GM19025 (cell line): Measurements from ENCODE around the gene AMDHD2.
"Not testable (repeated sequence)": the region's sequence is repeated elsewhere in the genome, so short reads cannot be mapped to it uniquely, and the experiment has no call there.

Source experiments
- ATAC-seq: cut with Tn5 transposase; IDR thresholded peaks from one replicate; pipeline ENCODE4 v1.9.1; 2021; ENCODE audit warnings: mild to moderate bottlenecking, low read depth, moderate library complexity; ENCODE audit not compliant: unreplicated experiment

AMDHD2 gene

DNA sequence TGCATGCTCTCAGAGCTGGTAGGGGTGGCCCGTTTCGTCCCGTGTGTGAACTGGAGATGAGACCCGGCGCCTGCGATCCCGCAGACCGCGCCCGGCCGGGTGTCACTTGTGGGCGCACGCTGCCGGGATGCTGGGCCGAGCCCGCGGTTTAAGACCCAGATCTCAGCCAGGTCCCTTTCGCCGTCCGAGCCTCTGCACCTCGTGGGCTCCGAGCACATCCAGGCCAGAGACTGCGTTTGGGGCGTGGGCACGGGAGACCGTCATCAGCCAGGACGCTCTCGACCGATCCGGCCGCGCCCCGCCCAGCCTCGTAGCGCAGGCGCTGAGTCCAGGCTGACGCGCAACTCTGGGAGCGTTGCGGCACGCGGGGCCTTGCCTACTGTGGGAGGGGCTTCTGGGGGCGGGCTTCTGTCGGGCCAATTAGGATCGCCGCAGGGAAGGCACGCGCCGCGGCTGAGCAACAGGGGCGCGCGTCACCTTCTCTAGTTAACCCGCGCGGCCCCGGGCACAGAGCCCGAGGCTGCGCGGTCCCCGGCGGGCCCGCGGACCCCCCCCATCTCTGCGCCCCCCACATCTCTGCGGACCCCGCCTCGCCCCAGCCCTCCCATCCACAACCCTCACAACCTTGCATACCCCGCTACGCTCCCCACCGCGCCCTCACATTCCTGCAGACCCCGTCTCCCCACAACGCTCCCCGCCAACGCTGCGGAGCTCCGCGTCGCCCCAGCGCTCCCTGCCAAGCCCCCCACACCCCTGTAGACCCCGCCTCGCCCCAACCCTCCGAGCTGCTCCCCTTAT lies 11.7 kb downstream of the AMDHD2 start:
- peak; percentile 89 for ATAC-seq

DNA sequence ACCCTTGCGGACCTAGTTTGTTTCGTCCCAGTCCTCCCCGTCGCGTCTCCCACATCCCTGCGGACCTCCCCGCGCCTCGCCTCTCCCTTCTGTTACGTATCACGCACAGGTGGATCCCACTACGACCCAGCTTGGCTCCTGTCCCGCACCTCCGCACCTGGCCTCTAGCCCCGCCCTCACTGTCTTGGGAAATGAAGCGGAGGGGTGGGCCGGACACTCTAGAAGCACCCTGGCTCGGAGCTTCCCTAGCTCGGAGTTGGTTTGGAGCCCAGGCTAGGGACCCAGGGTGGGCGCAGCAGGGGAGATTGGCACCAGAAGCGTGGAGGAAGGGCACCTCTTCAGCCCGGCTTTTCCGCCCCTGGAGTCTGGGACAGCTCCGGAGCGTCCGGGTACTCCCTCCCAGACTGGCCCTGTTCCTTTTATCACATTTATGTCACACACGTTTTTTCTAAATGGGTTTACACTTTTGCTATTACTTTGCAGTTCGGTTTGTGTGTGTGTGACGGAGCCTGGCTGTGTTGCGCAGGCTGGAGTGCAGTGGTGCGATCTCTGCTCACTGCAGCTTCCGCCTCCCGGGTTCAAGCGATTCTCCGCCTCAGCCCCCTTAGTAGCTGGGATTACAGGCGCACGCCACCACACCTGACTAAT lies 12.4 kb downstream of the AMDHD2 start:
- no peak for ATAC-seq

DNA sequence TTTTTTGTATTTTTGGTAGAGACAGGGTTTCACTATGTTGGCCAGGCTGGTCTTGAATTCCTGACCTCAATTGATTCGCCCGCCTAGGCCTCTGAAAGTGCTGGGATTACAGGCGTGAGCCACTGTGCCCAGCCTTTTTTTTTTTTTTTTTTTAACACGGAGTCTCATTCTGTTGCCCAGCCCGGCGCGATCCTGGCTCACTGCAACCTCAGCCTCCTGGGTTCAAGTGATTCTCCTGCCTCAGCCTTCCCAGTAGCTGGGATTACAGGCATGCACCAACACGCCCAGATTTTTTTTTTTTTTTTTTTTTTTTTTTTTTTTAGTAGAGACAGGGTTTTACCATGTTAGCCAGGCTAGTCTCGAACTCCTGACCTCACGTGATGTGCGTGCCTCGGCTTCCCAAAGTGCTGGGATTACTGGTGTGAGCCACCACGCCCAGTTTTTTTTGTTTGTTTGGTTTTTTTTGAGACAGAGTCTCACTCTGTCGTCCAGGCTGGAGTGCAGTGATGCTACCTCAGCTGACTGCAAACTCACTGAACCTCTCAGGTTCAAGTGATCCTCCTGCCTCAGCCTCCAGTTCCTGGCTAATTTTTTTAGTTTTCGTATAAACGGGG lies 13.1 kb downstream of the AMDHD2 start:
- not testable (repeated sequence) for ATAC-seq

- no peak for ATAC-seq
These were observed 13.7 kb downstream of the AMDHD2 start for GRCh38 chr16:2533912-2534311.

GRCh38 chr16:2534335-2534734 lies 14.2 kb downstream of the AMDHD2 start:
- ATAC-seq: not testable (repeated sequence)

- no peak for ATAC-seq
These were observed 15.4 kb downstream of the AMDHD2 start for GRCh38 chr16:2535625-2536013.

DNA sequence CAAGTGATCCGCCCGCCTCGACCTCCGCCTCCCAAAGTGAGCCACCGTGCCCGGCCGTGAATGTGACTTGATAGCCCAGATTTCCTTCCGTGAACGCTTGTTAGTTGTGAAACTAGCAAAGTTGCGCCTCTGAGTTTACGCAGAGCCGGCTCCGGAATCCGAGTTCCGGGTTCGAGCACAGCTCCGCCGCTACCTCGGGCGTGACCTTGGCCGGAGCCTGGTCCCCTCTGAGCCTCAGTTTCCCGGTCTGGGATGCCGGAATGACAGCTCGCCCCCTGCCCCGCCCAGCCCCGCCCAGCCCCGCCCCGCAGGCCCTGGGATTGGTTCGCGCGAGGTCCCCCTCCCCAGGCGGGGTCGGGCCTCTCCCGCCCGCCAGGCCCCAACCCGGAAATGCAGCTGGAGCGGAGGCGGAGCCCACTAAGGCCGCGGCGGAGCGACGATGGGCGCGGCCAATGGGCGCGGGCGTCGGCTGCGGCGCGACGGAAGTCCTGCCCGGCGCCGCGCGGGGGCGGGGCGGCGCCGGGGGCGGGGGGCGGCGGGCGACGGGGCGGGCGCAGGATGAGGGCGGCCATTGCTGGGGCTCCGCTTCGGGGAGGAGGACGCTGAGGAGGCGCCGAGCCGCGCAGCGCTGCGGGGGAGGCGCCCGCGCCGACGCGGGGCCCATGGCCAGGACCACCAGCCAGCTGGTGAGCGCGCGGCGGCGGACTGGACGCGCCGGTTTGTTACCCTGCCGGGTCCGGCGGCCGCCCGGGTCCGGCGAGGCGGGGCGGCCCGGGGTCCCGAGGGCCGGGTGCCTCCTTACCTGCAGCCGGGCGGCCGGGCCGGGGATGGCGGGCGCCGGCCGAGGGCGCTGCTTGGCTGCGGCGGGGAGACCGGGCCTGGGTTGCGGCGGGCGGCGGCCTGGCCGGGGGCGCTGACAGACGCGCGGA lies 17.5 kb downstream of the AMDHD2 start, which contains the start of gene PDPK1:
PDPK1 (plus strand) TSS at position 571 of the 929 bp plus-strand sequence; CDS start at position 663, 92 bp downstream.
- ATAC-seq: peak; percentile 89

GRCh38 chr16:2539192-2539844 lies 19.1 kb downstream of the AMDHD2 start:
- not testable (repeated sequence) for ATAC-seq

DNA sequence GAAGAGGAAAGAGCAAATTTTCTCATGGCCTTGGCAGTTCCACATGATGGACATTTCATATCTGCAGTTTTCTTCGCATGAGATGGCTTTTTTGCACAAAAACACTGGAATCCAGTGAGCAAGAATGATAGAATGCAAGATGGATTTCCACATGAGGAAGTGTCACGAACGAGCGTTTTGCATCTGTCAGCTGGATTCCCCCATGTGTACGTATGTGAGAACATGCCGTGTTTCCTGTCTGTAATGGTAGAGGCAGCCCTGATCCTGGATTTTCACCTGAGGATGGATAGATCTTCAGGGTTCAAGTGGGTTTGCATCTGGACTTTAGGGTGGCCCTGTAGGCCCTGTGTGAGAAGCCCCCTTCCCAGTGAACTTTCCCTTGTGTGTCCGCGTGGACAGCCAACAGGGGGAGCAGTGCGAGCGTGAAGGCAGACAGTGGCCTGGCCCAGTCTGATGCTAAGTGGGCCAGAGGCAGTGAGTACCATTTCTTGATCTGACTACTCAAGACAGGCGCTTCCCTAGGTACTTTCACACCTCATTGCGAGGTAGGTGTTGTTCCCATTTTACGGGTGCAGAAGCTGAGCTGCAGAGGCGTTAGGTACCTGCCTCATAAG lies 19.8 kb downstream of the AMDHD2 start:
- ATAC-seq: not testable (repeated sequence)

- ATAC-seq: not testable (repeated sequence)
These were observed 20.7 kb downstream of the AMDHD2 start for GRCh38 chr16:2540912-2541311.

DNA sequence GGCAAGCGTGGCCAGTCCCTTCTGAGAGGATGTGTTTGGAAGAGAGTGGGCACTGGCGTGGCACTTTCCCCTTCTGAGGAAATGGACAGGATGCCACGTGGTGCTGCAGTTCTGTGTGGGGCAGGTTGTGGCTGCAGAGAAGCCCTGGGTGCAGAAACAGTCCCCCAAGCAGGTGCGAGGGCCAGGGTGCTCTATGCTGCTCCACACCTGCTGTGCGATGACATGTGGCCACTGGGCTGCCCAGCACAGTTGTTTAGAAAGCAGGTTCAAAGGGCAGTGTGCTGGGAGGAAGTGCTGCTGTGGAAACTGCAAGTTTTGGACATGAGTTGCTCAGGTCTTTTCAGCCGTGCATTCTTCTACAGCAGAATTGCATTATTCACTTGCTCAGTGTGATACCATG lies 21.2 kb downstream of the AMDHD2 start:
- ATAC-seq: not testable (repeated sequence)

GRCh38 chr16:2543771-2544170 lies 23.6 kb downstream of the AMDHD2 start:
- ATAC-seq: not testable (repeated sequence)

DNA sequence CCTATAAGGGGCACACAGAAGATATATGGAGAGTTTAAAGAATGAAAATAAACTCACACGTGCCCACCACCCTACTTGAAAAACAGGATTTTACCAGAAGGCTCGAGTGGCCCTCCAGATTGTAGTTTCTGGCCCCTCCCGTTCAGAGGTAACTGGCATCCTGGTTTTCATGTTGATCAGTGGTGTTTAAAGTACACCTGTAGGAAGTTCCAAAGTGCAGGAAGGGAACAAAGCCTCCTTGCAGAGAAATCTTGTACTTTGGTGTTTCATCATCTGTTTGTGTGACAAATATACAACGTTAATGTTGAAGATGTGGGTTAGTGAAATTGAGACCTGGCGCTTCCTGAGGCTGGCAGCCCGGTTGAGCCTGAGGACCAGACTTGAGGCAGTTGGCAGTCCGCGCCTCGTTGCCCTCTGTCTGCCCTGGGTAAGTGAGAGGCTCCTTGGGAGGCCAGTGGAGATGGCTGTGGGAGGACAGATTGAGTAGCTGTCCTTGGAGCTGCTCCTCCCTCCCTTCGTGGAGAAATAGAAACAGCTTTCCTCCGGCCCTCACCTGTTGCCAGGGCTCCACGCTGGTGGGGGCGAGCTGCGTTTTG lies 30.2 kb downstream of the AMDHD2 start:
- ATAC-seq: not testable (repeated sequence)

DNA sequence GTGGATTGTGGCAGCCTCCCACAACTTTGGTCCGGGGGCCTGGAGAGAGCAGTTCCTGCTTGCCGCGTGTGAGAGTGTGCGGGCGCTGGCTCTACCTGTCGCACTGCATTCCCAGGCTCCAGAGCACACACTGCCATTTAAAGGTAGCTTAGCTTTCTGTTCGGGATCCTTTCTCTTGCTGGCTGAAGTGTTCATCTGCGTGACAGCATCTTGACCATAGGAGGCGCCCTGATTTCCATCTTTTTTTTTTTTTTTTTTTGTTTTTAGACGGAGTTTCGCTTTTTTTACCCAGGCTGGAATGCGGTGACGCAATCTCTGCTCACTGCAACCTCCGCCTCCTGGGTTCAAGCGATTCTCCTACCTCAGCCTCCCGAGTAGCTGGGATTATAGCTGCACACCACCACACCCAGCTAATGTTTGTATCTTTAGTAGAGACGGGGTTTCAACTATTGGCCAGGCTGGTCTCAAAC lies 31.3 kb downstream of the AMDHD2 start:
- not testable (repeated sequence) for ATAC-seq

GRCh38 chr16:2554709-2555425 lies 34.7 kb downstream of the AMDHD2 start:
- ATAC-seq: not testable (repeated sequence)

- not testable (repeated sequence) for ATAC-seq
These were observed 37.0 kb downstream of the AMDHD2 start for GRCh38 chr16:2557150-2557549.

GRCh38 chr16:2560131-2560797 lies 40.1 kb downstream of the AMDHD2 start:
- ATAC-seq: not testable (repeated sequence)

GRCh38 chr16:2560798-2561133 lies 40.6 kb downstream of the AMDHD2 start:
- not testable (repeated sequence) for ATAC-seq
